Measurements from ENCODE around the gene LINC01488.

LINC01488 gene

DNA sequence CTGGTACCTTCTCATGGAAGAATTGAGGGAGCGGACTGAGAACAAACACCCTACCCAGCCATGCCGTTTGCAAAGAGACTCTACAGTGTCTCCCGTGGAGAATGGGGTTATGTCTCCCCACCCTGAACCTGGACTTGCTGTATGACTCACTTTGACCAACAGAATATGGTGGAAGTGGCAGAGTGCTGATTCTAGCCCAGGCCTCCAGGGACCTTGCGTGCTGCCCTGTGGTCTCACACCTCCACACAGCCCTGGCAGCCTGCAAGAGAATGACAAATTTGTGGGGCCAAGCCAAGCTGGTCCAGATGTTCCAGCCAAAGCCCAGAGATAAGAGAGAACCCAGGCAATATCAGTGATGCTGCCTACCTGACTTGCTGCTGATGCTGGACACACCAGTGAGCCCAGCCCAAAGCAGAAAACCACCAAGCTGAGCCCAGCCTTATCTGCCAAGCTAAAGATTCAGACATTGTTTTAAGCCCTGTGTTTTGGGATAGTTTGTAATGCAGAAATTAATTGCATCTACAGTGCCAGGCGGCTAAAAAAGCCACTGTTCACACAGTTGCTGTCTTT, 8.1 kb upstream of the LINC01488 start:
- no peaks in the 10 kb centered on the region for H3K9me3 ChIP-seq (ENCODE audit: control insufficient read depth, insufficient read depth, low read depth, low read length)
- no peaks in the 10 kb centered on the region for H3K36me3 ChIP-seq (ENCODE audit: control insufficient read depth in 2 of 2, insufficient read depth in 1 of 2, low read length in 2 of 2)
- peak; percentile 26 for TF ChIP-seq SETDB1 (IDR thresholded peaks at IDR 0.05; ENCODE audit: insufficient read length, low read length)
- TF ChIP-seq, protein P1, sequence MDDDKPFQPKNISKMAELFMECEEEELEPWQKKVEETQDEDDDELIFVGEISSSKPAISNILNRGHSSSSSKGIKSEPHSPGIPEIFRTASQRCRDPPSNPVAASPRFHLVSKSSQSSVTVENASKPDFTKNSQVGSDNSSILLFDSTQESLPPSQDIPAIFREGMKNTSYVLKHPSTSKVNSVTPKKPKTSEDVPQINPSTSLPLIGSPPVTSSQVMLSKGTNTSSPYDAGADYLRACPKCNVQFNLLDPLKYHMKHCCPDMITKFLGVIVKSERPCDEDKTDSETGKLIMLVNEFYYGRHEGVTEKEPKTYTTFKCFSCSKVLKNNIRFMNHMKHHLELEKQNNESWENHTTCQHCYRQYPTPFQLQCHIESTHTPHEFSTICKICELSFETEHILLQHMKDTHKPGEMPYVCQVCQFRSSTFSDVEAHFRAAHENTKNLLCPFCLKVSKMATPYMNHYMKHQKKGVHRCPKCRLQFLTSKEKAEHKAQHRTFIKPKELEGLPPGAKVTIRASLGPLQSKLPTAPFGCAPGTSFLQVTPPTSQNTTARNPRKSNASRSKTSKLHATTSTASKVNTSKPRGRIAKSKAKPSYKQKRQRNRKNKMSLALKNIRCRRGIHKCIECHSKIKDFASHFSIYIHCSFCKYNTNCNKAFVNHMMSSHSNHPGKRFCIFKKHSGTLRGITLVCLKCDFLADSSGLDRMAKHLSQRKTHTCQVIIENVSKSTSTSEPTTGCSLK (tag by site-specific recombination; IDR thresholded peaks at IDR 0.05) = no peak
- H3K27ac ChIP-seq (ENCODE audit: extremely low read depth, low read depth, low read length) = no peak overlapping the region
- ChIA-PET CTCF (no interaction called here), POLR2A (no interaction called here)
- H3K4me1 ChIP-seq (ENCODE audit: control insufficient read depth, insufficient read depth, low read length) = no peaks in the 10 kb centered on the region
- no peak overlapping the region for H3K4me3 ChIP-seq (ENCODE audit: low read depth, low read length)

DNA sequence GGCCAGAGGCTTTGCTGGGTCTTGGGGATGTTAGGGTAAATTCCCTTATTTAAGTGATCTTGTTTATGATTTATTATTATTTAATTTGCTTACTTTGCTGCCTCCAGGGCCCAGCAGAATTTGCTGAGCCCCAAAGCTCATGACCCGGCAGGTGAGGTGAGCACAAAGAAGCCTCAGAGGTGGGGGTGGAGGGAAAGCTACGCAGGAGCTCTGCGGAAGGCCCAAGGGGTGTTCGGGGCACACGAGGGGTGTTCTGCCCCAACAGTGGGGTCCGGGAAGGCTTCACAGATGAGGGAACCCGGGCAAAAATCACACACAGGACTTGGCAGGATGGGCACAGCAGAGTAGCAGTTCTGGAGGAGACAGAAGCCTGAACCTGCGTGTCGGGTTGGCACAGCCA, 6.7 kb upstream of the LINC01488 start:
- H3K4me1 ChIP-seq (ENCODE audit: control insufficient read depth, insufficient read depth, low read length) = no peaks in the 10 kb centered on the region
- H3K27ac ChIP-seq (ENCODE audit: extremely low read depth, low read depth, low read length) = no peak overlapping the region
- ChIA-PET CTCF (no interaction called here), POLR2A (no interaction called here)
- TF ChIP-seq ZNF664 (tag by site-specific recombination; IDR thresholded peaks at IDR 0.05) (no peak), KLF1 (tag by site-specific recombination; IDR thresholded peaks at IDR 0.05) (no peak), ZNF837 (tag by site-specific recombination; IDR thresholded peaks at IDR 0.05) (no peak), ZNF521 (tag by site-specific recombination; IDR thresholded peaks at IDR 0.05) (no peak)
- TF ChIP-seq, protein P2, sequence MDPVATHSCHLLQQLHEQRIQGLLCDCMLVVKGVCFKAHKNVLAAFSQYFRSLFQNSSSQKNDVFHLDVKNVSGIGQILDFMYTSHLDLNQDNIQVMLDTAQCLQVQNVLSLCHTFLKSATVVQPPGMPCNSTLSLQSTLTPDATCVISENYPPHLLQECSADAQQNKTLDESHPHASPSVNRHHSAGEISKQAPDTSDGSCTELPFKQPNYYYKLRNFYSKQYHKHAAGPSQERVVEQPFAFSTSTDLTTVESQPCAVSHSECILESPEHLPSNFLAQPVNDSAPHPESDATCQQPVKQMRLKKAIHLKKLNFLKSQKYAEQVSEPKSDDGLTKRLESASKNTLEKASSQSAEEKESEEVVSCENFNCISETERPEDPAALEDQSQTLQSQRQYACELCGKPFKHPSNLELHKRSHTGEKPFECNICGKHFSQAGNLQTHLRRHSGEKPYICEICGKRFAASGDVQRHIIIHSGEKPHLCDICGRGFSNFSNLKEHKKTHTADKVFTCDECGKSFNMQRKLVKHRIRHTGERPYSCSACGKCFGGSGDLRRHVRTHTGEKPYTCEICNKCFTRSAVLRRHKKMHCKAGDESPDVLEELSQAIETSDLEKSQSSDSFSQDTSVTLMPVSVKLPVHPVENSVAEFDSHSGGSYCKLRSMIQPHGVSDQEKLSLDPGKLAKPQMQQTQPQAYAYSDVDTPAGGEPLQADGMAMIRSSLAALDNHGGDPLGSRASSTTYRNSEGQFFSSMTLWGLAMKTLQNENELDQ (tag by site-specific recombination; IDR thresholded peaks at IDR 0.05; ENCODE audit: low read depth) = no peak
- TF ChIP-seq, protein P3, sequence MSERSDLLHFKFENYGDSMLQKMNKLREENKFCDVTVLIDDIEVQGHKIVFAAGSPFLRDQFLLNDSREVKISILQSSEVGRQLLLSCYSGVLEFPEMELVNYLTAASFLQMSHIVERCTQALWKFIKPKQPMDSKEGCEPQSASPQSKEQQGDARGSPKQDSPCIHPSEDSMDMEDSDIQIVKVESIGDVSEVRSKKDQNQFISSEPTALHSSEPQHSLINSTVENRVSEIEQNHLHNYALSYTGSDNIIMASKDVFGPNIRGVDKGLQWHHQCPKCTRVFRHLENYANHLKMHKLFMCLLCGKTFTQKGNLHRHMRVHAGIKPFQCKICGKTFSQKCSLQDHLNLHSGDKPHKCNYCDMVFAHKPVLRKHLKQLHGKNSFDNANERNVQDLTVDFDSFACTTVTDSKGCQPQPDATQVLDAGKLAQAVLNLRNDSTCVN (tag by site-specific recombination; optimal IDR thresholded peaks at IDR 0.05) = no peak
- no peak overlapping the region for H3K4me3 ChIP-seq (ENCODE audit: low read depth, low read length)
- H3K36me3 ChIP-seq (ENCODE audit: control insufficient read depth in 2 of 2, insufficient read depth in 1 of 2, low read length in 2 of 2) = no peaks in the 10 kb centered on the region
- H3K9me3 ChIP-seq (ENCODE audit: control insufficient read depth, insufficient read depth, low read depth, low read length) = no peaks in the 10 kb centered on the region

DNA sequence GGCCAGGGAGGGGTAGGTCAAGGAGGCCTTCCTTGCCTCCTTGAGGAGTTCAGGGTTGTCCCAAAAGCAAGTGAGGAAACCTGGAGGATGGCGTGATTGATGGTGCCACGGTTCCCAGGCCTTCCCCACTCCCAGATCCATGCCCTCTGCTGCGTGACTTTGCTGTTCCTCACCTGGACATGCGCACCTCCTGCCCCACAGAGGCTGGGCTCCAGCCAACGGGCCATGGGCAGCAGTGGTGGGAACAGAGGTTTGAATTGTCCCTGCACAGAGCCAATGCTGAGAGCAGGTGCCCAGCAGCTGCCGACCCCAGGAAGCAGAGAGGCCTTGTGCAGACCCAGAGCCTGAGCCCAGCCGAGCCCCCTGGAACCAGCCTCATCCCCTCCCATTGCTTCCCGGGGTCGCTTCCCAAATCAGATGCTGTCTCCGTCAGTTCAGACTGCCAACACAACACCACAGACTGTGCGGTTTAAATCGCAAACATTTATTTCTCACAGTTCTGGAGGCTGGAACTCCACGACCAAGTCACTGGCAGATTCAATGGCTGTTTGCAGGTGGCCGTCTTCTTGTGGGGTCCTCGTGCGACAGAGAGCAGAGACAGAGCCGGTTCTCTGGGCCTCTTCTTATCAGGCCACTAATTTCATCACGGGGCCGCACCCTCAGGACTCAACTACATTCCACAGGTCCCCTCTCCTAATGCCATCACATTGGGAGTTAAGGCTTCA, 6.2 kb upstream of the LINC01488 start:
- H3K4me1 ChIP-seq (ENCODE audit: control insufficient read depth, insufficient read depth, low read length) = no peaks in the 10 kb centered on the region
- H3K4me3 ChIP-seq (ENCODE audit: low read depth, low read length) = no peak overlapping the region
- H3K27ac ChIP-seq (ENCODE audit: extremely low read depth, low read depth, low read length) = no peak overlapping the region
- no peaks in the 10 kb centered on the region for H3K9me3 ChIP-seq (ENCODE audit: control insufficient read depth, insufficient read depth, low read depth, low read length)
- CTCF ChIA-PET = no interaction called here
- H3K36me3 ChIP-seq (ENCODE audit: control insufficient read depth in 2 of 2, insufficient read depth in 1 of 2, low read length in 2 of 2) = no peaks in the 10 kb centered on the region
- POLR2A ChIA-PET = no interaction called here
- TF ChIP-seq, protein P2 (tag by site-specific recombination; IDR thresholded peaks at IDR 0.05; ENCODE audit: low read depth) = no peak
- TF ChIP-seq ZNF843 (tag by site-specific recombination; IDR thresholded peaks at IDR 0.05) (no peak), KLF16 (tag by site-specific recombination; IDR thresholded peaks at IDR 0.05) (no peak), BCL11A (tag by site-specific recombination; IDR thresholded peaks at IDR 0.05; ENCODE audit: low read depth) (no peak), ZNF768 (tag by site-specific recombination; IDR thresholded peaks at IDR 0.05) (no peak)
- TF ChIP-seq, protein P4, sequence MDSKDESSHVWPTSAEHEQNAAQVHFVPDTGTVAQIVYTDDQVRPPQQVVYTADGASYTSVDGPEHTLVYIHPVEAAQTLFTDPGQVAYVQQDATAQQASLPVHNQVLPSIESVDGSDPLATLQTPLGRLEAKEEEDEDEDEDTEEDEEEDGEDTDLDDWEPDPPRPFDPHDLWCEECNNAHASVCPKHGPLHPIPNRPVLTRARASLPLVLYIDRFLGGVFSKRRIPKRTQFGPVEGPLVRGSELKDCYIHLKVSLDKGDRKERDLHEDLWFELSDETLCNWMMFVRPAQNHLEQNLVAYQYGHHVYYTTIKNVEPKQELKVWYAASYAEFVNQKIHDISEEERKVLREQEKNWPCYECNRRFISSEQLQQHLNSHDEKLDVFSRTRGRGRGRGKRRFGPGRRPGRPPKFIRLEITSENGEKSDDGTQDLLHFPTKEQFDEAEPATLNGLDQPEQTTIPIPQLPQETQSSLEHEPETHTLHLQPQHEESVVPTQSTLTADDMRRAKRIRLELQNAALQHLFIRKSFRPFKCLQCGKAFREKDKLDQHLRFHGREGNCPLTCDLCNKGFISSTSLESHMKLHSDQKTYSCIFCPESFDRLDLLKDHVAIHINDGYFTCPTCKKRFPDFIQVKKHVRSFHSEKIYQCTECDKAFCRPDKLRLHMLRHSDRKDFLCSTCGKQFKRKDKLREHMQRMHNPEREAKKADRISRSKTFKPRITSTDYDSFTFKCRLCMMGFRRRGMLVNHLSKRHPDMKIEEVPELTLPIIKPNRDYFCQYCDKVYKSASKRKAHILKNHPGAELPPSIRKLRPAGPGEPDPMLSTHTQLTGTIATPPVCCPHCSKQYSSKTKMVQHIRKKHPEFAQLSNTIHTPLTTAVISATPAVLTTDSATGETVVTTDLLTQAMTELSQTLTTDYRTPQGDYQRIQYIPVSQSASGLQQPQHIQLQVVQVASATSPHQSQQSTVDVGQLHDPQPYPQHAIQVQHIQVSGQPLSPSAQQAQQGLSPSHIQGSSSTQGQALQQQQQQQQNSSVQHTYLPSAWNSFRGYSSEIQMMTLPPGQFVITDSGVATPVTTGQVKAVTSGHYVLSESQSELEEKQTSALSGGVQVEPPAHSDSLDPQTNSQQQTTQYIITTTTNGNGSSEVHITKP (tag by site-specific recombination; IDR thresholded peaks at IDR 0.05) = no peak
- TF ChIP-seq, protein P5, sequence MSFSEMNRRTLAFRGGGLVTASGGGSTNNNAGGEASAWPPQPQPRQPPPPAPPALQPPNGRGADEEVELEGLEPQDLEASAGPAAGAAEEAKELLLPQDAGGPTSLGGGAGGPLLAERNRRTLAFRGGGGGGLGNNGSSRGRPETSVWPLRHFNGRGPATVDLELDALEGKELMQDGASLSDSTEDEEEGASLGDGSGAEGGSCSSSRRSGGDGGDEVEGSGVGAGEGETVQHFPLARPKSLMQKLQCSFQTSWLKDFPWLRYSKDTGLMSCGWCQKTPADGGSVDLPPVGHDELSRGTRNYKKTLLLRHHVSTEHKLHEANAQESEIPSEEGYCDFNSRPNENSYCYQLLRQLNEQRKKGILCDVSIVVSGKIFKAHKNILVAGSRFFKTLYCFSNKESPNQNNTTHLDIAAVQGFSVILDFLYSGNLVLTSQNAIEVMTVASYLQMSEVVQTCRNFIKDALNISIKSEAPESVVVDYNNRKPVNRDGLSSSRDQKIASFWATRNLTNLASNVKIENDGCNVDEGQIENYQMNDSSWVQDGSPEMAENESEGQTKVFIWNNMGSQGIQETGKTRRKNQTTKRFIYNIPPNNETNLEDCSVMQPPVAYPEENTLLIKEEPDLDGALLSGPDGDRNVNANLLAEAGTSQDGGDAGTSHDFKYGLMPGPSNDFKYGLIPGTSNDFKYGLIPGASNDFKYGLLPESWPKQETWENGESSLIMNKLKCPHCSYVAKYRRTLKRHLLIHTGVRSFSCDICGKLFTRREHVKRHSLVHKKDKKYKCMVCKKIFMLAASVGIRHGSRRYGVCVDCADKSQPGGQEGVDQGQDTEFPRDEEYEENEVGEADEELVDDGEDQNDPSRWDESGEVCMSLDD (tag by site-specific recombination; IDR thresholded peaks at IDR 0.05) = no peak
